Endothelial cell of umbilical vein (primary cell): ENCODE results near the gene PDE4B. TPM values are rescaled to one million over a fixed set of nuclear protein-coding genes. Genes with fewer than 3 reads are reported as not detected.

Experiments
- BruUV-seq: library from RNA; stranded (reverse); fragments of 400-500 nt; replicated peaks from 2 replicates; lab custom pipeline; 2021; lab: Mats Ljungman, UMichigan
- CTCF ChIA-PET: fragments of 300-600, 350-600 bp; sonication (Branson Sonifier 250); formaldehyde crosslinking; loops from one replicate; lab custom pipeline; 2021; ENCODE audit warnings: antibody characterized with exemption, inconsistent platforms; lab: Charles Lee
- POLR2A ChIA-PET: fragments of 300-600, 350-600 bp; sonication (Branson Sonifier 250); formaldehyde crosslinking; loops from one replicate; lab custom pipeline; 2021; ENCODE audit warnings: antibody characterized with exemption, inconsistent platforms; lab: Charles Lee
- DNase-seq: peaks from one replicate; pipeline ENCODE4 v3.0.0-alpha.2; 2011; ENCODE audit warnings: low read depth, low spot score
- FAIRE-seq: peaks from 2 replicates; lab custom pipeline; 2011; peaks lifted over from hg19 to GRCh38; lab: Jason Lieb, UNC
- H2AFZ ChIP-seq: 2 replicates; pipeline ENCODE4 v1.6.0; 2012; ENCODE audit warnings: low read depth, low read length, control low read depth, inconsistent platforms
- H3K27ac ChIP-seq: 2 replicates; pipeline ENCODE4 v1.5.1; 2011; ENCODE audit warnings: low read depth, mild to moderate bottlenecking, control low read depth, low read length, moderate library complexity; ENCODE audit not compliant: insufficient read depth
- H3K27me3 ChIP-seq, 2 experiments: 2 replicates each; pipeline versions ENCODE4 v1.6.0 to v1.6.1; 2011; ENCODE audit warnings: low read length in 2 of 2, mixed read lengths in 1 of 2; ENCODE audit not compliant: control insufficient read depth in 2 of 2, insufficient read depth in 2 of 2
- H3K36me3 ChIP-seq, 2 experiments: 2 replicates in 1 of 2; 3 replicates in 1 of 2; pipeline ENCODE4 v1.5.1; 2011; ENCODE audit warnings: low read length in 2 of 2, mild to moderate bottlenecking in 1 of 2, moderate library complexity in 1 of 2; ENCODE audit not compliant: control insufficient read depth in 2 of 2, insufficient read depth in 2 of 2; ENCODE audit errors: extremely low read depth in 1 of 2
- H3K4me1 ChIP-seq: 3 replicates; pipeline ENCODE4 v1.5.1; 2011; ENCODE audit warnings: mild to moderate bottlenecking, low read length; ENCODE audit not compliant: control insufficient read depth, insufficient read depth; ENCODE audit errors: extremely low read depth
- H3K4me2 ChIP-seq: 2 replicates; pipeline ENCODE4 v1.6.1; 2011; ENCODE audit warnings: low read length, control low read depth, mixed read lengths; ENCODE audit not compliant: insufficient read depth
- H3K4me3 ChIP-seq, 3 experiments: fragments of 200-600 bp in 1 of 3; sonication (generic), shearing (Covaris generic) in 1 of 3; replicated peaks in 1 of 3; 2 replicates each; pipeline ENCODE4 v1.5.1; 2011 to 2016; ENCODE audit warnings: control low read depth in 3 of 3, low read length in 3 of 3, mild to moderate bottlenecking in 2 of 3, inconsistent platforms in 1 of 3, low read depth in 1 of 3, moderate library complexity in 1 of 3; ENCODE audit not compliant: insufficient read depth in 1 of 3
- H3K79me2 ChIP-seq: 2 replicates; pipeline ENCODE4 v1.6.0; 2012; ENCODE audit warnings: low read length, inconsistent platforms; ENCODE audit not compliant: control insufficient read depth, insufficient read depth
- H3K9ac ChIP-seq: replicated peaks from 2 replicates; pipeline ENCODE3; 2011; ENCODE audit warnings: low read length, control low read depth; ENCODE audit not compliant: insufficient read depth; ENCODE audit errors: extremely low read depth
- H3K9me1 ChIP-seq: replicated peaks from 3 replicates; pipeline ENCODE4 v1.6.0; 2011; ENCODE audit warnings: mild to moderate bottlenecking, low read length; ENCODE audit not compliant: control insufficient read depth, insufficient read depth; ENCODE audit errors: extremely low read depth
- H3K9me3 ChIP-seq: replicated peaks from 2 replicates; pipeline ENCODE4 v1.5.1; 2012; ENCODE audit warnings: low read length, inconsistent platforms; ENCODE audit not compliant: control insufficient read depth, insufficient read depth
- H4K20me1 ChIP-seq: replicated peaks from 2 replicates; pipeline ENCODE3; 2011; ENCODE audit warnings: mild to moderate bottlenecking, low read length; ENCODE audit not compliant: control insufficient read depth, insufficient read depth; ENCODE audit errors: extremely low read depth
- CTCF ChIP-seq, 2 donors: IDR thresholded peaks; 1 replicate in 1 of 2; 2 replicates in 1 of 2; pipeline ENCODE4 v1.5.1; 2011; ENCODE audit warnings: low read length in 2 of 2, mild to moderate bottlenecking in 2 of 2, moderate library complexity in 2 of 2, control low read depth in 1 of 2, inconsistent platforms in 1 of 2, low read depth in 1 of 2; ENCODE audit not compliant: insufficient read depth in 1 of 2; ENCODE audit errors: extremely low read depth in 1 of 2
- EZH2 ChIP-seq: IDR thresholded peaks from 2 replicates; pipeline ENCODE4 v1.6.1; 2012; ENCODE audit warnings: borderline replicate concordance, low read depth, mild to moderate bottlenecking, moderate library complexity, low read length, inconsistent platforms; ENCODE audit not compliant: severe bottlenecking
- FOS ChIP-seq: IDR thresholded peaks from 2 replicates; pipeline ENCODE4 v1.6.1; 2011; ENCODE audit warnings: mild to moderate bottlenecking, low read length, moderate library complexity, borderline replicate concordance; ENCODE audit not compliant: insufficient read depth
- GATA2 ChIP-seq: IDR thresholded peaks from 2 replicates; pipeline ENCODE4 v1.7.0; 2011; ENCODE audit warnings: low read depth, mild to moderate bottlenecking, moderate library complexity, mixed read lengths, low read length; ENCODE audit not compliant: insufficient read length, insufficient read depth
- JUN ChIP-seq: IDR thresholded peaks from 2 replicates; pipeline ENCODE4 v1.6.1; 2011; ENCODE audit warnings: borderline replicate concordance, low read depth; ENCODE audit not compliant: insufficient read length, insufficient read depth
- MAX ChIP-seq: IDR thresholded peaks from 2 replicates; pipeline ENCODE4 v1.6.1; 2011; ENCODE audit not compliant: insufficient read depth, insufficient read length
- MYC ChIP-seq: IDR thresholded peaks from one replicate; pipeline ENCODE4 v1.6.1; 2011; ENCODE audit warnings: mild to moderate bottlenecking, low read depth, low read length
- POLR2A ChIP-seq: IDR thresholded peaks from 2 replicates; pipeline ENCODE4 v1.6.1; 2012; ENCODE audit warnings: low read depth, mild to moderate bottlenecking, control low read depth, low read length
- POLR2AphosphoS5 ChIP-seq: IDR thresholded peaks from 2 replicates; pipeline ENCODE4 v1.6.1; 2012; ENCODE audit warnings: low read depth, mild to moderate bottlenecking, control low read depth, low read length, moderate library complexity; ENCODE audit not compliant: insufficient read depth
- dilution Hi-C: fragments of 300-500 bp; cut with MboI; formaldehyde crosslinking; loops from one replicate; pipeline ENCODE4 v1.15.0; 2019; ENCODE audit warnings: low sequenced_read_pairs; ENCODE audit not compliant: extremely low pct_ligation_motif_present
- intact Hi-C: fragments of 100-400 bp; cut with micrococcal nuclease; formaldehyde crosslinking; loops from one replicate; pipeline ENCODE4 v1.10.0; 2022
- polyA plus RNA-seq, 4 experiments: library from polyadenylated mRNA; depleted of rRNA in 3 of 4; stranded (reverse) in 3 of 4; unstranded in 1 of 4; fragments of >200 nt; gene quantifications; 2 replicates each; pipeline versions ENCODE4 v1.2.1 to v1.2.3, GENCODE V29; 2011 to 2012; ENCODE audit warnings: missing spikeins in 1 of 4
- total RNA-seq: library from RNA; stranded (reverse); gene quantifications from 2 replicates; pipeline ENCODE4 v1.2.3, GENCODE V29; 2021

The PDE4B gene
- total and polyA plus RNA-seq, 2 donors (not counting 3 experiments of a cell fraction or from before 2014, with no cell fraction given), result 63.5 to 69.8 TPM

GRCh38 chr1:66292305-66292704, 499.6 kb downstream of the PDE4B start:
- Histone ChIP-seq H3K27me3 (no peaks in the 10 kb centered on the region), H3K79me2 (no peaks in the 10 kb centered on the region), H3K9ac (no peak overlapping the region), H3K4me2 (no peak overlapping the region), H3K36me3 (no peaks in the 10 kb centered on the region), H2AFZ (no peak overlapping the region), H3K9me1 (no peaks in the 10 kb centered on the region), H3K4me3 (no peak overlapping the region), H3K27ac (no peak overlapping the region), H3K4me1 (no peaks in the 10 kb centered on the region), H4K20me1 (no peaks in the 10 kb centered on the region), H3K9me3 (no peaks in the 10 kb centered on the region)
- dilution Hi-C loops, result no loop called here
- no peak for DNase-seq
- intact Hi-C loops, result no loop called here
- no TSS peak for BruUV-seq
- TF ChIP-seq POLR2AphosphoS5, result no peak
- no peak for TF ChIP-seq JUN
- no peak for TF ChIP-seq CTCF (IDR thresholded peaks at IDR 0.05; ENCODE audit: extremely low read depth in 1 of 2, insufficient read depth in 1 of 2, low read depth in 1 of 2, low read length in 2 of 2)
- no peak for TF ChIP-seq EZH2
- TF ChIP-seq MYC, result no peak
- no peak for TF ChIP-seq MAX
- no peak for TF ChIP-seq FOS
- TF ChIP-seq POLR2A, result no peak
- TF ChIP-seq GATA2, result no peak
- POLR2A ChIA-PET, result no interaction called here
- CTCF ChIA-PET, result interaction anchor here (1.2 to 1.5 kb wide), 3 partner anchors 11 to 18 kb away, joined by 3 to 6 read pairs (median 5); no protein-coding TSS in a partner anchor
- no peak for FAIRE-seq
